Activated T-helper 1 cell treated with anti-CD3 and anti-CD28 coated beads, Interleukin-12 subunit alpha, Interleukin-12 subunit beta, Interleukin-2, Interleukin-4 antibody, amounts not matched to agents 30 ng/mL and 10 ng/mL and 1 ng/mL, durations not matched to agents 14 hours and 24 hours and 36 hours (primary cell): Measurements from ENCODE around the gene NFYA. TPM values are rescaled to one million over a fixed set of nuclear protein-coding genes. Genes with fewer than 3 reads are reported as not detected.

ENCODE experiments used
- DNase-seq: peaks from one replicate; pipeline ENCODE4 v3.0.0; 2021; ENCODE audit warnings: low spot score
- H3K27ac Mint-ChIP-seq: one replicate; pipeline ENCODE4 v1.8.0; 2021; ENCODE audit warnings: mild to moderate bottlenecking, mixed read lengths
- H3K27me3 Mint-ChIP-seq: one replicate; pipeline ENCODE4 v1.8.0; 2022; ENCODE audit warnings: mild to moderate bottlenecking, moderate library complexity, mixed read lengths; ENCODE audit not compliant: insufficient read depth
- H3K36me3 Mint-ChIP-seq: one replicate; pipeline ENCODE4 v1.8.0; 2021; ENCODE audit warnings: low read depth, mixed read lengths
- H3K4me1 Mint-ChIP-seq: one replicate; pipeline ENCODE4 v1.8.0; 2021; ENCODE audit warnings: low read depth, mixed read lengths
- H3K4me3 Mint-ChIP-seq: one replicate; pipeline ENCODE4 v1.8.0; 2021; ENCODE audit warnings: mild to moderate bottlenecking, moderate library complexity, mixed read lengths
- H3K9me3 Mint-ChIP-seq: one replicate; pipeline ENCODE4 v1.8.0; 2021; ENCODE audit warnings: mixed read lengths
- intact Hi-C: fragments of 100-400 bp; cut with micrococcal nuclease; formaldehyde crosslinking; loops from one replicate; pipeline ENCODE4 v1.15.1; 2024
- total RNA-seq: library from RNA; stranded (reverse); gene quantifications from 2 replicates; pipeline ENCODE4 v1.2.3, GENCODE V29; 2022

The NFYA gene
- total RNA-seq, 1 donor from 2014 or later, result 29.6 TPM

GRCh38 chr6:41050536-41050935 lies 22.2 kb upstream of the NFYA start:
- intact Hi-C loops, result no loop called here
- Mint-ChIP-seq H3K9me3 (no peaks in the 10 kb centered on the region), H3K27ac (no peak overlapping the region), H3K36me3 (peaks cover 4% of the 10 kb centered on the region), H3K4me1 (peaks cover 16% of the 10 kb centered on the region), H3K27me3 (no peaks in the 10 kb centered on the region), H3K4me3 (no peak overlapping the region)
- no peak for DNase-seq

GRCh38 chr6:41051873-41052272 lies 20.9 kb upstream of the NFYA start:
- H3K9me3 Mint-ChIP-seq, result no peaks in the 10 kb centered on the region
- no peak overlapping the region for H3K4me3 Mint-ChIP-seq
- H3K4me1 Mint-ChIP-seq, result peaks cover 16% of the 10 kb centered on the region
- no peaks in the 10 kb centered on the region for H3K27me3 Mint-ChIP-seq
- peaks cover 6% of the 10 kb centered on the region for H3K36me3 Mint-ChIP-seq
- DNase-seq, result no peak
- intact Hi-C loops, result no loop called here
- peak overlapping the region; percentile 27 for H3K27ac Mint-ChIP-seq

- Mint-ChIP-seq H3K27me3 (no peaks in the 10 kb centered on the region), H3K27ac (peak within 1 kb of the TSS; percentile 27), H3K36me3 (peaks cover 6% of the 10 kb centered on the region), H3K4me1 (peaks cover 16% of the 10 kb centered on the region), H3K4me3 (no peak within 1 kb of the TSS), H3K9me3 (no peaks in the 10 kb centered on the region)
- DNase-seq, result no peak
- intact Hi-C loops, result no loop called here
Observed at GRCh38 chr6:41053041-41053440, 19.7 kb upstream of the NFYA start, which contains the start of gene APOBEC2. TSS of gene APOBEC2 (plus strand) at chr6:41053202. CDS start at chr6:41053348, 146 bp downstream.

- Mint-ChIP-seq H3K4me3 (no peak overlapping the region), H3K9me3 (no peaks in the 10 kb centered on the region), H3K4me1 (peaks cover 16% of the 10 kb centered on the region), H3K36me3 (peaks cover 6% of the 10 kb centered on the region), H3K27me3 (no peaks in the 10 kb centered on the region), H3K27ac (no peak overlapping the region)
- intact Hi-C loops, result no loop called here
- no peak for DNase-seq
Observed at GRCh38 chr6:41054511-41054910, 18.3 kb upstream of the NFYA start.

- Mint-ChIP-seq H3K27ac (no peak overlapping the region), H3K9me3 (no peaks in the 10 kb centered on the region), H3K36me3 (peaks cover 6% of the 10 kb centered on the region), H3K4me3 (no peak overlapping the region), H3K4me1 (peaks cover 16% of the 10 kb centered on the region), H3K27me3 (no peaks in the 10 kb centered on the region)
- no peak for DNase-seq
- intact Hi-C loops, result no loop called here
Observed at GRCh38 chr6:41055149-41055548, 17.6 kb upstream of the NFYA start.

- H3K36me3 Mint-ChIP-seq, result peaks cover 5% of the 10 kb centered on the region
- DNase-seq, result no peak
- no peak overlapping the region for H3K27ac Mint-ChIP-seq
Observed at GRCh38 chr6:41056768-41057490, 15.8 kb upstream of the NFYA start.

GRCh38 chr6:41058783-41059181 lies 14.0 kb upstream of the NFYA start:
- no peaks in the 10 kb centered on the region for H3K9me3 Mint-ChIP-seq
- no peak for DNase-seq
- H3K36me3 Mint-ChIP-seq, result peaks cover 10% of the 10 kb centered on the region
- intact Hi-C loops, result no loop called here
- no peaks in the 10 kb centered on the region for H3K4me1 Mint-ChIP-seq
- H3K27ac Mint-ChIP-seq, result no peak overlapping the region
- no peaks in the 10 kb centered on the region for H3K27me3 Mint-ChIP-seq
- H3K4me3 Mint-ChIP-seq, result no peak overlapping the region

More at GRCh38 chr6:41056768-41057490, 15.8 kb upstream of the NFYA start:
- Mint-ChIP-seq H3K4me1 (peaks cover 8% of the 10 kb centered on the region), H3K4me3 (no peak overlapping the region), H3K27me3 (no peaks in the 10 kb centered on the region), H3K9me3 (no peaks in the 10 kb centered on the region)
- intact Hi-C loops, result no loop called here

GRCh38 chr6:41059556-41059955 lies 13.2 kb upstream of the NFYA start:
- intact Hi-C loops, result no loop called here
- H3K4me1 Mint-ChIP-seq, result no peaks in the 10 kb centered on the region
- H3K36me3 Mint-ChIP-seq, result peaks cover 12% of the 10 kb centered on the region
- no peak overlapping the region for H3K27ac Mint-ChIP-seq
- no peak overlapping the region for H3K4me3 Mint-ChIP-seq
- no peaks in the 10 kb centered on the region for H3K27me3 Mint-ChIP-seq
- H3K9me3 Mint-ChIP-seq, result no peaks in the 10 kb centered on the region
- DNase-seq, result no peak

- no peaks in the 10 kb centered on the region for H3K27me3 Mint-ChIP-seq
- intact Hi-C loops, result no loop called here
- H3K27ac Mint-ChIP-seq, result no peak overlapping the region
- no peak overlapping the region for H3K4me3 Mint-ChIP-seq
- no peak for DNase-seq
- H3K4me1 Mint-ChIP-seq, result no peaks in the 10 kb centered on the region
- no peaks in the 10 kb centered on the region for H3K9me3 Mint-ChIP-seq
- peaks cover 13% of the 10 kb centered on the region for H3K36me3 Mint-ChIP-seq
Observed at GRCh38 chr6:41061196-41061726, 11.5 kb upstream of the NFYA start.

GRCh38 chr6:41062056-41062455 lies 10.7 kb upstream of the NFYA start:
- no peaks in the 10 kb centered on the region for H3K27me3 Mint-ChIP-seq
- no peaks in the 10 kb centered on the region for H3K9me3 Mint-ChIP-seq
- no peak overlapping the region for H3K27ac Mint-ChIP-seq
- intact Hi-C loops, result no loop called here
- H3K36me3 Mint-ChIP-seq, result peaks cover 18% of the 10 kb centered on the region
- no peak for DNase-seq
- H3K4me3 Mint-ChIP-seq, result no peak overlapping the region
- peaks cover 5% of the 10 kb centered on the region for H3K4me1 Mint-ChIP-seq

- no peak for DNase-seq
- Mint-ChIP-seq H3K4me3 (no peak overlapping the region), H3K27me3 (no peaks in the 10 kb centered on the region), H3K9me3 (no peaks in the 10 kb centered on the region), H3K4me1 (peaks cover 18% of the 10 kb centered on the region), H3K27ac (no peak overlapping the region), H3K36me3 (peaks cover 26% of the 10 kb centered on the region)
- intact Hi-C loops, result no loop called here
Observed at GRCh38 chr6:41063884-41064285, 8.9 kb upstream of the NFYA start.

- Mint-ChIP-seq H3K9me3 (no peaks in the 10 kb centered on the region), H3K27ac (no peak overlapping the region), H3K4me1 (peaks cover 25% of the 10 kb centered on the region), H3K36me3 (peaks cover 26% of the 10 kb centered on the region), H3K27me3 (no peaks in the 10 kb centered on the region), H3K4me3 (no peak overlapping the region)
- intact Hi-C loops, result no loop called here
- DNase-seq, result no peak
Observed at GRCh38 chr6:41064841-41065240, 7.9 kb upstream of the NFYA start.

GRCh38 chr6:41065550-41066026 lies 7.2 kb upstream of the NFYA start:
- intact Hi-C loops, result no loop called here
- DNase-seq, result no peak
- no peak overlapping the region for H3K4me3 Mint-ChIP-seq
- H3K27ac Mint-ChIP-seq, result no peak overlapping the region
- no peaks in the 10 kb centered on the region for H3K9me3 Mint-ChIP-seq
- peaks cover 27% of the 10 kb centered on the region for H3K36me3 Mint-ChIP-seq
- peaks cover 32% of the 10 kb centered on the region for H3K4me1 Mint-ChIP-seq
- no peaks in the 10 kb centered on the region for H3K27me3 Mint-ChIP-seq
